IPS DF 6.9 (cell line): ENCODE data around the gene FGGY.

Experiments
- DNase-seq: peaks from one replicate; pipeline ENCODE4 v3.0.0-alpha.2; 2013; ENCODE audit warnings: low read depth, low spot score
- H3K27ac ChIP-seq: one replicate; pipeline ENCODE4 v1.5.1; 2013; ENCODE audit warnings: low read length, control low read depth
- H3K27me3 ChIP-seq: 2 replicates; pipeline ENCODE4 v1.6.1; 2013; ENCODE audit warnings: mild to moderate bottlenecking, low read length; ENCODE audit not compliant: control insufficient read depth, insufficient read depth
- H3K36me3 ChIP-seq: 2 replicates; pipeline ENCODE4 v1.6.1; 2013; ENCODE audit warnings: low read length; ENCODE audit not compliant: control insufficient read depth, insufficient read depth
- H3K4me1 ChIP-seq: 2 replicates; pipeline ENCODE4 v1.6.1; 2013; ENCODE audit warnings: low read length; ENCODE audit not compliant: control insufficient read depth, insufficient read depth
- H3K4me3 ChIP-seq: 2 replicates; pipeline ENCODE4 v1.5.1; 2013; ENCODE audit warnings: mild to moderate bottlenecking, low read length
- H3K9me3 ChIP-seq: 2 replicates; pipeline ENCODE4 v1.6.1; 2013; ENCODE audit warnings: low read length, inconsistent platforms; ENCODE audit not compliant: control insufficient read depth, insufficient read depth
- WGBS: extraction: QIAGEN DNeasy Blood & Tissue Kit; methylation state at CpG from one replicate; pipeline ENCODE4 v1.1.7; 2013; ENCODE audit warnings: mixed read lengths, missing lambda C conversion rate; ENCODE audit not compliant: insufficient read length, insufficient coverage; 5-methylcytosine and 5-hydroxymethylcytosine counted together

FGGY gene

GRCh38 chr1:59696421-59697115 is 399.7 kb downstream of the FGGY start:
- no peak for DNase-seq
- H3K4me3 ChIP-seq, result no peak overlapping the region
- H3K27me3 ChIP-seq, result no peaks in the 10 kb centered on the region
- H3K27ac ChIP-seq, result no peak overlapping the region
- 100% methylated on average over 1 of the region's 8 CpGs for WGBS
- no peaks in the 10 kb centered on the region for H3K36me3 ChIP-seq
- no peaks in the 10 kb centered on the region for H3K9me3 ChIP-seq
- no peaks in the 10 kb centered on the region; the same call in 1 of the 2 replicates for H3K4me1 ChIP-seq

GRCh38 chr1:59697150-59697800 is 400.4 kb downstream of the FGGY start:
- H3K4me1 ChIP-seq, result no peaks in the 10 kb centered on the region; the same call in 1 of the 2 replicates
- no peak for DNase-seq
- no peaks in the 10 kb centered on the region for H3K36me3 ChIP-seq
- H3K4me3 ChIP-seq, result no peak overlapping the region
- no peaks in the 10 kb centered on the region for H3K27me3 ChIP-seq
- no CpG with 5 or more reads among the region's 8 CpGs for WGBS
- no peak overlapping the region for H3K27ac ChIP-seq
- H3K9me3 ChIP-seq, result no peaks in the 10 kb centered on the region

GRCh38 chr1:59698386-59698785 is 401.5 kb downstream of the FGGY start:
- no peaks in the 10 kb centered on the region; the same call in 1 of the 2 replicates for H3K4me1 ChIP-seq
- H3K4me3 ChIP-seq, result no peak overlapping the region
- no peaks in the 10 kb centered on the region for H3K36me3 ChIP-seq
- no peak overlapping the region for H3K27ac ChIP-seq
- DNase-seq, result no peak
- WGBS, result no CpG with 5 or more reads among the region's 4 CpGs
- no peaks in the 10 kb centered on the region for H3K27me3 ChIP-seq
- no peaks in the 10 kb centered on the region for H3K9me3 ChIP-seq

GRCh38 chr1:59699227-59699847 is 402.4 kb downstream of the FGGY start:
- Histone ChIP-seq H3K4me3 (no peak overlapping the region), H3K9me3 (no peaks in the 10 kb centered on the region), H3K27ac (no peak overlapping the region), H3K4me1 (no peaks in the 10 kb centered on the region; the same call in 1 of the 2 replicates), H3K27me3 (no peaks in the 10 kb centered on the region), H3K36me3 (no peaks in the 10 kb centered on the region)
- DNase-seq, result no peak
- WGBS, result no CpG with 5 or more reads among the region's 5 CpGs

GRCh38 chr1:59701376-59701775 is 404.5 kb downstream of the FGGY start:
- WGBS, result no CpG with 5 or more reads among the region's 3 CpGs
- DNase-seq, result no peak
- Histone ChIP-seq H3K4me3 (no peak overlapping the region), H3K9me3 (no peaks in the 10 kb centered on the region), H3K27ac (no peak overlapping the region), H3K27me3 (no peaks in the 10 kb centered on the region), H3K4me1 (no peaks in the 10 kb centered on the region; the same call in 1 of the 2 replicates), H3K36me3 (no peaks in the 10 kb centered on the region)

- H3K4me1 ChIP-seq, result no peaks in the 10 kb centered on the region
- no peak overlapping the region for H3K27ac ChIP-seq
- H3K4me3 ChIP-seq, result no peak overlapping the region
- no peaks in the 10 kb centered on the region for H3K27me3 ChIP-seq
- H3K9me3 ChIP-seq, result no peaks in the 10 kb centered on the region
- H3K36me3 ChIP-seq, result no peaks in the 10 kb centered on the region
- no CpG with 5 or more reads among the region's 1 CpG for WGBS
- DNase-seq, result no peak
These were observed 406.5 kb downstream of the FGGY start for GRCh38 chr1:59703226-59703917.

- H3K27ac ChIP-seq, result no peak overlapping the region
These were observed 407.1 kb downstream of the FGGY start for GRCh38 chr1:59703918-59704378.

GRCh38 chr1:59704716-59705115 is 407.8 kb downstream of the FGGY start:
- WGBS, result no CpG with 5 or more reads among the region's 2 CpGs
- no peaks in the 10 kb centered on the region for H3K4me1 ChIP-seq

More at GRCh38 chr1:59703918-59704378, 407.1 kb downstream of the FGGY start:
- Histone ChIP-seq H3K36me3 (no peaks in the 10 kb centered on the region), H3K4me3 (no peak overlapping the region), H3K4me1 (no peaks in the 10 kb centered on the region), H3K27me3 (no peaks in the 10 kb centered on the region), H3K9me3 (no peaks in the 10 kb centered on the region)
- no peak for DNase-seq
- WGBS, result no CpG with 5 or more reads among the region's 6 CpGs

GRCh38 chr1:59705466-59706302 is 408.8 kb downstream of the FGGY start:
- WGBS, result no CpG with 5 or more reads among the region's 5 CpGs

More at GRCh38 chr1:59704716-59705115, 407.8 kb downstream of the FGGY start:
- no peaks in the 10 kb centered on the region for H3K9me3 ChIP-seq
- no peak overlapping the region for H3K27ac ChIP-seq
- no peaks in the 10 kb centered on the region for H3K27me3 ChIP-seq
- H3K4me3 ChIP-seq, result no peak overlapping the region
- H3K36me3 ChIP-seq, result no peaks in the 10 kb centered on the region
- no peak for DNase-seq

GRCh38 chr1:59706303-59706599 is 409.4 kb downstream of the FGGY start:
- Histone ChIP-seq H3K27ac (no peak overlapping the region), H3K4me3 (no peak overlapping the region), H3K4me1 (no peaks in the 10 kb centered on the region), H3K36me3 (no peaks in the 10 kb centered on the region), H3K9me3 (no peaks in the 10 kb centered on the region), H3K27me3 (no peaks in the 10 kb centered on the region)
- no peak for DNase-seq

More at GRCh38 chr1:59705466-59706302, 408.8 kb downstream of the FGGY start:
- Histone ChIP-seq H3K36me3 (no peaks in the 10 kb centered on the region), H3K9me3 (no peaks in the 10 kb centered on the region), H3K27ac (no peak overlapping the region), H3K4me3 (no peak overlapping the region), H3K4me1 (no peaks in the 10 kb centered on the region), H3K27me3 (no peaks in the 10 kb centered on the region)
- DNase-seq, result no peak
